ENCODE results near the gene NCOA3.

DNA sequence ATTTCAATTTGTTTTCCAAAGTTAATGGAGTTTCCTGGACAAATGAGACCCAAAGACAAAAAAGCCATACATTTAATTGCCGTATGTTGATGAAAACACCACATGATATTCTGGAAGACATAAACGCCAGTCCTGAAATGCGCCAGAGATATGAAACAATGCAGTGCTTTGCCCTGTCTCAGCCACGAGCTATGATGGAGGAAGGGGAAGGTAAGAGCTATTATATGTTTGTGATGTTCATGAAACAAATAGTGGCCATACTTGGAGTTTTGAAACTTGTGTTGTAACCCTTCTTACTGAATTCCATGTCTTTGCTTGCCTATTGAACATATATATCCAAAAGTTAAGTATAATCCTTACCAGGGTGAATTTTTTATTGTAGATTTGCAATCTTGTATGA, 125.9 kb downstream of the NCOA3 start:
- TF ChIP-seq POLR2A (IDR thresholded peaks at IDR 0.05; ENCODE audit: borderline replicate concordance, extremely low read depth, insufficient read depth, insufficient read length): no peak
- TF ChIP-seq, protein P1, sequence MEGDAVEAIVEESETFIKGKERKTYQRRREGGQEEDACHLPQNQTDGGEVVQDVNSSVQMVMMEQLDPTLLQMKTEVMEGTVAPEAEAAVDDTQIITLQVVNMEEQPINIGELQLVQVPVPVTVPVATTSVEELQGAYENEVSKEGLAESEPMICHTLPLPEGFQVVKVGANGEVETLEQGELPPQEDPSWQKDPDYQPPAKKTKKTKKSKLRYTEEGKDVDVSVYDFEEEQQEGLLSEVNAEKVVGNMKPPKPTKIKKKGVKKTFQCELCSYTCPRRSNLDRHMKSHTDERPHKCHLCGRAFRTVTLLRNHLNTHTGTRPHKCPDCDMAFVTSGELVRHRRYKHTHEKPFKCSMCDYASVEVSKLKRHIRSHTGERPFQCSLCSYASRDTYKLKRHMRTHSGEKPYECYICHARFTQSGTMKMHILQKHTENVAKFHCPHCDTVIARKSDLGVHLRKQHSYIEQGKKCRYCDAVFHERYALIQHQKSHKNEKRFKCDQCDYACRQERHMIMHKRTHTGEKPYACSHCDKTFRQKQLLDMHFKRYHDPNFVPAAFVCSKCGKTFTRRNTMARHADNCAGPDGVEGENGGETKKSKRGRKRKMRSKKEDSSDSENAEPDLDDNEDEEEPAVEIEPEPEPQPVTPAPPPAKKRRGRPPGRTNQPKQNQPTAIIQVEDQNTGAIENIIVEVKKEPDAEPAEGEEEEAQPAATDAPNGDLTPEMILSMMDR (IDR thresholded peaks at IDR 0.05 in 2 of 3, conservative IDR thresholded peaks at IDR 0.05 in 1 of 3; ENCODE audit: borderline replicate concordance in 1 of 3, insufficient read depth in 1 of 3, low read depth in 2 of 3, low read length in 2 of 3): no peak
- TF ChIP-seq POLR2AphosphoS5 (IDR thresholded peaks at IDR 0.05; ENCODE audit: low read depth, low read length): no peak
- no peak for TF ChIP-seq CEBPB (IDR thresholded peaks at IDR 0.05; ENCODE audit: low read depth)
- TF ChIP-seq REST (IDR thresholded peaks at IDR 0.05; ENCODE audit: low read depth): no peak
- no peak for TF ChIP-seq ZNF274 (IDR thresholded peaks at IDR 0.05; ENCODE audit: low read depth, low read length)
- TF ChIP-seq ZBTB33 (IDR thresholded peaks at IDR 0.05; ENCODE audit: extremely low read depth, insufficient replicate concordance, low read length): no peak
- no peak for TF ChIP-seq EZH2 (IDR thresholded peaks at IDR 0.05)
- TF ChIP-seq YY1 (IDR thresholded peaks at IDR 0.05; ENCODE audit: extremely low read depth, insufficient replicate concordance, low read depth, low read length): no peak

All from HCT116 (cell line).